GDM1 (cell line): Measurements from ENCODE around the gene CHSY3.
"Not testable (repeated sequence)": the region's sequence is repeated elsewhere in the genome, so short reads cannot be mapped to it uniquely, and the experiment has no call there.

Experiments
- DNase-seq: peaks from one replicate; lab custom pipeline; 2025; lab: John Stamatoyannopoulos, UW

Gene CHSY3

DNA sequence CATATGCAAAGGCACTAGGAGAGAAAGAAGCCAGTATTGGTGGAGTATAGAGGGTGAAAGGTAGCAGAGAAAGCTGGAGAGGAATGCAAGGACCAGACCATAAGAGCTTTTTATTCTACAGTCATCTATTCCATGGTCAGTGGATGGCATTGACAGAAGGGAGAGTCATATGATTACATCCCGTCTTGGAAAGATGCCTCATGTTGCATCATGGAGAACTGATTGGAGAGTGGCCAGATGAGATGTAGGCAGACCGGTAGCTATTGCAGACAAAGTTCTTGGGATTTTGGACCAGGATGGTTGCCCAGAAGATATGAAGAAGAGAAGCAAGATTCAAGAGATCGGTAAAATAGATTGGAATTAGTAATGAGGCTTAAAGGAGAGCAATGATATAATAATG lies 260.7 kb downstream of the CHSY3 start:
- DNase-seq = no peak

DNA sequence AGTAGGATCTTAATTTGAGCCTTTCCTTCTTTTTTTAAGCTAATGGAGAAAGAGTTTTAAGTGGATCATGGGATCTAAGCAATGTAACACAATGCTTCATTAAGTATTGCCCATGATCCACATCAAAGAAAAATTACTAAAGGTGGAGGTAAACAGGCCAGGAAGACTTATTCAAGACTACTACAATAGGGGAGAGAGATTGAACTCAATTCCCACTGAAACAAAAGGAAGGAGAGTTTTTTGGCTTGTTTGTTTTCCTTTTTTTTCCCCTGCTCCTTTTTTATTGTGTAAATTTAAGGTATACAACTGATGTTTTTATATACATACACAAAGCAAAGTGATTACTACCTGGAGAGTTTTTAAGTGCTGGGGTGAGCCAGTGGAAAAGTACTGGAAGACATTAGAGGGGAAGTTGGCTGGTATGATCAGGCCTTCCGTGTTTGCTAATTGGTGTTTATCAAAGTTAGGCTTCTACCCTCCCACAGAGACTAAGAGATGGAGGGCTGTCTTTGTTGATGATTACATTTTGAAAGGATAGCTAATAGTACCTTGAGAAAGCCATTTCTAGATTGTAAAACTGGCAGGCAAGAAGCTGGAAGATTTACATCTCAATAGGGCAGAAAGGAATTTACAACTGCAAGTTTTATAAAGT lies 262.7 kb downstream of the CHSY3 start:
- no peak for DNase-seq

DNA sequence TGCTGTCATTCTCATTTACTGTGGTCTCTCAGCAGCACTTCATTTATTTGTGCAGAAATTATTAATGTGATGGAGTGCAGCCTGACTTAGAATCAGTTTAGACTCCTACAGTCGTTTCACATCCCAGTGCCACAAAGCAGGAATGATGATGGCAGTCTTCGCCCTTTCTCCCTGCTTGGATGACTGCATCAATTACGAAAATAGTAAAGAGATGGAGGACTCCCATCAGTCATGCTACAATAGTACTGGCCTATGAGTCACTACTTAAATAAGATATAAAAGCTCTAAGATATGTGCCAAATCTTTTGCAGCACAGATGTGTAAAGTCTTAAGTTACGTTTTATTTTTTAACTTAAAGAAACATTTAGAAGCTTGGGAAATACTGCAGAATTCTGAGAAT lies 263.9 kb downstream of the CHSY3 start:
- no peak for DNase-seq

DNA sequence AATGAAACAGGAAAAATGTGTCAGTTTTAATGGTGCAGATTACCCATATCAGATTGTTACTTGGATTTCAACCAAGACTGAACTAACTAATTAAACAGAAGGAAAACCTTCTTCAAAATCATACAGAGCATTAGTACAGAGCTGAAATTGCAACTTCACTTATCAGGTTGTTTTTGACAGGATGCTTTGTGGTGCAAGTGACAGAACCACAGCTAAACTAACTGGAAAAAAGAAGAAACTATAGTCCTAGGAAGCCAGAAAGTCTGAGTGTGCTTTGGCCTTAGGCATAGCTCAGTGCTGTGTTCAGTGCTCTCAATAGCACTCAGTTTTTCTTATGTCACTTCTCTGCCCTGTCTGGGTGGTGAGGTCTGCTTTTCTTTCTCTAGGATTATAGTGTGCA lies 267.4 kb downstream of the CHSY3 start:
- no peak for DNase-seq

DNA sequence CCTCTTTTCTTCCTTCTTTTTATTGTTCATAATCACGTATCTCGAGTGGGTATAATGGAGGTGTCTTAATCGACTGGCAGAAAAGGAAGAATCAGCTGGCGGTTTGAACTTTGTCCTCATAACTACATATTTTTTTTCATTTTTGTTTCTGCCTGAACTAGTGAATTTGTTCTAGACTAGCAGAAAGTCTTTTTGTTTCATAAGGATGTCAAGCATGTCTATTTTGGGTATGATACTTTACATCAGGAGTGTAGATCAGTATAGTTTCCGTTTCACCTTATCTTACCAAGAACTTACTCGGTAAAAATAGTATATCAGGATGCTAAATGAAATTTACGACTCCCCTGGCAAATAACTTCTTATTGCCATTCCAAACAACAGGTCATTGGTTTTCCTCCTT lies 278.9 kb downstream of the CHSY3 start:
- no peak for DNase-seq

DNA sequence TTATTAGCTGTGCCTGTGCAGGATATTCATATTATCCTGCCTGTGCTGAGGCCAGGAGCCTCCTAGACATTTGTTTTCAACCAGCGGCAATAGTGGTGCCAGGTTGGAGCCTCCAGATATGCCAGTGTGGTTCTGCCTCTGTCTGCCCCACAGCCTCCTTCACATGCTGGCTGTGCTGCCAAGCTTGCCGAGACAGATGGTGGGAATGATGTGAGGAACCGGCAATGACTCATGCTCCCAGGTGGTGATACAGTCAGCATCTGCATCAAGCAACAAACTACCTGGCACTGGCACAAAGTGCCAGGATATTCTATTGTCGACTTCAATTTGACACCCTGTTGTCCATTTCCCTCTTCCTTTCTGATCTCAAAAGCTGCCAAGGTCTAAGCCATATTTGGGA lies 285.7 kb downstream of the CHSY3 start:
- no peak for DNase-seq

DNA sequence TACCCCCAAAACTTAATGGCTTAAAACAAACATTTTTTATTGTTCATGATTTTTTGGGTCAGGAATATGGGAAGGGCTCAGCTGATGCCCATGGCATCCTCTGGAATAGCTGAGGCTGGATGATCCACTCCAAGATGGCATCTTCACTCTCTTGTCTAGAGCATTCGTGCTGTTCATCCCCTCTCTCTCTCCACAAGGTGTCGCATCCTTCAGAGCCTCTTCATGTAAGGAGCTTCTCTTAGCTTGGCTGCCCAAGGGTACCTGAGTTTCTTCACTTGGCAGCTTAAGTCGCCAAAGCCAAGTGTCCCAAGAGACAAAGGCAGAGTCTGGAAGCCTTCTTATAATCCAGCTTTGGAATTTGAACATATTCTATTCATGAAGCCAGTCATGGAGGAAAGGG lies 294.7 kb downstream of the CHSY3 start:
- no peak for DNase-seq

DNA sequence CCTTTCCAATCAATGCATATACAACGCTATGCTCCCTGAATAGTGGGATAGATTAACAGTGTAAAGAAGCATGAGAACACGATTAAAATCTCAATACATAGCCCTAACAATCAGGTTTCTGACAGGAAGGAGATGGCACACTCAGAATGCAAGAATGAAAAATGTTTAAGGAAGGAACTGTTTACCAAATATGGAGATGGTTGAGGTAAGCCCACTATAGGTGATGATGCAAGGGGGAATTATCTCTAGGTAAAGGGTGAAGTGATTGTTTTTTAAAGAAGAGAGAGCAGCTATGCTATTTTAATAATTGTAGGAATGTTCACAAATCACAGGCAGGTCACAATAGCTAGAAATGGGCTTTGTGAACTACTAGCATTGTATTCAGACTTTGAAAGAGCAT lies 302.4 kb downstream of the CHSY3 start:
- no peak for DNase-seq

DNA sequence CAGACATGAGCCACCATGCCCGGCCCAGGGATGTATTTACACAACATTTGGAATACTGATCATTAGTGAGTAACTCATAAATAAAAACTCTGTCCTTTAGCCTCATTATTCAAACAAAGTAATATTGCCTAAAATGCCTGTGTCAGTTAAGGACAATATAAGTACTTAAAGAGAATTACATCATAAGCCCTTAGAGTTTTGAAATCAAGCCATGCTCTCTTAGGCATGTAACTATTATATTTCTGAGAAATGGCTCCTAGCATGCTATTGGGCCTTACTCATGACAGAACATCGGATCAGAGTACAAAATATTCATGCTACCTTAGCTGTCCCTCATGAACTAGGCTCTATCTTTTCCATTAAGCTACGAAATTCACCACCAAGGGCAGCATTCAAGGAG lies 309.3 kb downstream of the CHSY3 start:
- DNase-seq = no peak

DNA sequence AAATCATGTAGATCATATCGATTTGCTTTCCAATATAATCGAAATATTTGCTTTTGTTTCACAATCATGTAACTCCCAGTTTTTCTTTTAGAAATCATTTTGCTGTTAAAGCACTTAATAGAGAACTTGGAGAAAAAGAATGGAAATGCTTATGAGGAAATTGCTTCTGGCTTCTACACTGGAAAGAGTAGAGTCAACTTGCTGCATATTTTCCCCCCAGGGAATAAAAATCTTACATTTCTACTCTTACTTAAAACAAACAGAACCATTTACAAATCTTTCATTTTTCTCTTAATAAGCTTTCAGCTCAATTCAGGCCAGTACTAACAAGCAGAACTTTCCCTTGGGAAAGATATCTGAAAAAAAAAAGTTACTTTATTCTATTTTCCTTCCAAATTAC lies 312.0 kb downstream of the CHSY3 start:
- DNase-seq = no peak

DNA sequence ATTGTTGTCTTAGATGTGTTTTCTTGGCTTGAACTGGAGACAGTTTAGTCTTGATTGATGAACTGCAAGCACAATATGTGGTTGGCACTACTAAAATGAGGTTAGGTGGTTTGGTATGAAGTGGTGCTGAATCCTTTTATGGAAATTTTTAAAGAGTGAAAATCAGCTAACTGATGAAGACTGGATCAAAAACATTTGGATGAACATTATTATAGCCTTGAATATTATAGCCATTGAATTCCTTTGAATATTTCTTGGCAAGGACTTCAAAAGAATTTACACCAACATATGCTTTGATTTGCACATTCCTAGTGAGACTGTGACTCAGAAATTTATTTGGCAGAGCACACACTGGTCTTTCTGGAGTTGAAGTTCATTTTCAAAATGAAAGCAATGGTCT lies 318.3 kb downstream of the CHSY3 start:
- DNase-seq = no peak

DNA sequence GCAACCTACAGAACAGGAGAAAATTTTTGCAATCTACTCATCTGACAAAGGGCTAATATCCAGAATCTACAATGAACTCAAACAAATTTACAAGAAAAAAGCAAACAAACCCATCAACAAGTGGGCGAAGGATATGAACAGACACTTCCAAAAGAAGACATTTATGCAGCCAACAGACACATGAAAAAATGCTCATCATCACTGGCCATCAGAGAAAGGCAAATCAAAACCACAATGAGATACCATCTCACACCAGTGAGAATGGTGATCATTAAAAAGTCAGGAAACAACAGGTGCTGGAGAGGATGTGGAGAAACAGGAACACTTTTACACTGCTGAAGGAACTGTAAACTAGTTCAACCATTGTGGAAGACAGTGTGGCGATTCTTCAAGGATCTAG lies 322.3 kb downstream of the CHSY3 start:
- DNase-seq = not testable (repeated sequence)

DNA sequence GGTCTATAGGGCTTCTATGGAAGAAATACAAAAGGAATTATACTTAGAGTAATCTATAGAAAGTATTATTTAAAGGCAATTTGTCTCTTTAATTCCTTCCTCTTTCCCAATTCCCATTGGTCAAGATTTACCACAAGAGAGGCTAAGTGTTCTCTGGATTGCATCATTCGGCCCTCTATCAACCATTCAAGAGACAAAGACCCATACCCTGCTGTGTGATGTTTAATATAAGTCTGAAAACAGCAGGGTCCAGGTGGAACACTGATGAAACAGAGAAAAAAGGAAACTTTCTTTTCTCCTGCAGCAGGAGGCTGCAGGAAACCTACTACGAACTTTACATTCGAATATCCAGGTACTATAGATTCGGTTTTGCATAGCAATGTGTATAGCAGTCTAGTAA lies 323.4 kb downstream of the CHSY3 start:
- DNase-seq = no peak

DNA sequence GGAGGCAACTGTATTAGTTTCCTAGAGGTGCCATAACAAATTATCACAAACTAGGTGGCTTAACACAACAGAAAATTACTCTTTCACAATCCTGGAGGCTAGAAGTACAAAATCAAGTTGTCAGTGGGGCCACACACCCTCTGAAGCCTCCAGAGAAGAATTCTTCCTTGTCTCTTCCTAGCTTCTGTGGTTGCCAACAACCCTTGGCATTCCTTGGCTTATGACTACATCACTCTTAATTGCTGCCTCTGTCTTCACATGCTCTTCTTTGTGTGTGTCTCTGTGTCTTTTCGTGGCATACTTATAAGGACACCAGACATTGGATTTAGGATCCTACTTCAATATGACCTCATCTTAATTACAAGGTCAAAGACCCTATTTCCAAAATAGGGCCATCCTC lies 327.5 kb downstream of the CHSY3 start:
- DNase-seq = no peak

DNA sequence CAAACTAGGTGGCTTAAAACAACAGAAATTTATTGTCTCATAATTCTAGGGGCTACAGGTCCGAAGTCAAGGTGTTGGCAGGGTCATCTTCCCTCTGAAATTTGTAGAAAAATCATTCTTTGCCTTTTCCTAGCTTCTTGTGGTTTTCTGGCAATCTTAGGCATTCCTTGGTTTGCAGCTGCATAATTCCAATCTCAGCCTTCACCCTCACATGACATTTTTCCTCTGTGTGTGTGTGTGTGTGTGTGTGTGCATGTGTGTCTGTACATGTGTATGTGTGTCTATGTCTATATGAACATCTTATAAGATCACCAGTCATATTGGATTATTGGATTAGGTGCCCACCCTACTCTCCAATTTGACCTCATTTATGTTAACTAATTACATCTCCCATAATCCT lies 330.6 kb downstream of the CHSY3 start:
- DNase-seq = no peak
